Measurements from ENCODE around the gene ARHGEF19. TPM values are rescaled to one million over a fixed set of nuclear protein-coding genes. Genes with fewer than 3 reads are reported as not detected.
A peak's percentile ranks its signal among the peaks of the same experiment; 100 is the strongest.

The ARHGEF19 gene
- total and polyA plus RNA-seq, 9 of the 15 experiments (the other 6 are each of a cell fraction or from before 2014, with no cell fraction given): 0.73 to 21.0 (median 5.2) TPM

DNA sequence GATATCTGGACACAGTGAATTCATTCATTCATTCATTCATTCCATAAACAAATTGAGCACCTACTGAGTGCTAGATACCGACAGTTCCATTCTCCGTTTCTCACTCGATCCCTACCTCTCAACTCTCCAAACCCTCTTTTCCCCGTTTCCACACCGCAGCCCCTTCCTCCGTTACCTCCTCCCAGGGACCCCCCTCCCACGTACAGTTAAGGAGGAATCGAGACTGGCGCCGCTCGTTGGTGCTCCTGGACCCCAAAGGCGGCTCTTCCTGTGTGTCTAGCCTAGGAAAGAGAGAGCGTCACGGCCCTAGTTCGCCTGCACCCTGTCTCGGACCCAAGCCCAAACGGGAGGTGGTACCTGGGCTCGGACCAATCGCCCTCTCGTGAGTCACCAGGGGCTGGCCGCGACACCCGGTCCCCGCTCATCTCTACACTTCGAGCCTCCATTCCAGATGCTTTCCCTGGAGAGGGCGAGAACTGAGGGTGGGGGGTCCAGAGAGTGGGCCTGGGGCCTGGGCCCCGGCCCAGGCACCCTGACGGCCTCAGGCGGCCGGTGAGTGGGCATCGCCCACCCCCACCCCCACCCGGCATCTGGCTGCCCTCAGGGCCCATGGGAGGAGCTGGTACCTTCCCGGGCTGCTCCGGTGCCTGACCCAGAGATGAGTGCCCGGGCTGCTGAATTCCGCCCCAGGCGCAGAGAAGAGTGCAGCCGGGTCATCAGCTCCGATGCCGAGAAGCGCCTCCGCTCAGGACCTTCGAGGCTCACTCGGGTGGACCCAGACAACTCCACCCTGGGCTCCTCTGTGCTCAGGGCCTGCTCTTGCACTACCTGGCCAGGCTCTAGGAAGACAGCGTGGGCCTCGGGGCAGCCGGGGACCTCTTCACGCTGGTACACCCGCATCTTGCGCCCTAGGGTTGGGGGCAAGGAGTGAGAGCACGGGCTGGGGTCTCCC is 4.9 kb downstream of the ARHGEF19 start (continued):
- TF ChIP-seq, protein P1, sequence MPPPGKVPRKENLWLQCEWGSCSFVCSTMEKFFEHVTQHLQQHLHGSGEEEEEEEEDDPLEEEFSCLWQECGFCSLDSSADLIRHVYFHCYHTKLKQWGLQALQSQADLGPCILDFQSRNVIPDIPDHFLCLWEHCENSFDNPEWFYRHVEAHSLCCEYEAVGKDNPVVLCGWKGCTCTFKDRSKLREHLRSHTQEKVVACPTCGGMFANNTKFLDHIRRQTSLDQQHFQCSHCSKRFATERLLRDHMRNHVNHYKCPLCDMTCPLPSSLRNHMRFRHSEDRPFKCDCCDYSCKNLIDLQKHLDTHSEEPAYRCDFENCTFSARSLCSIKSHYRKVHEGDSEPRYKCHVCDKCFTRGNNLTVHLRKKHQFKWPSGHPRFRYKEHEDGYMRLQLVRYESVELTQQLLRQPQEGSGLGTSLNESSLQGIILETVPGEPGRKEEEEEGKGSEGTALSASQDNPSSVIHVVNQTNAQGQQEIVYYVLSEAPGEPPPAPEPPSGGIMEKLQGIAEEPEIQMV (tag; conservative IDR thresholded peaks at IDR 0.05; ENCODE audit: low read depth): no peak
- TF ChIP-seq KLF13 (tag; IDR thresholded peaks at IDR 0.05; ENCODE audit: borderline replicate concordance, low read depth) (no peak), ZEB2 (IDR thresholded peaks at IDR 0.05) (no peak), HNRNPLL (IDR thresholded peaks at IDR 0.05; ENCODE audit: low read depth, low read length, poor library complexity, severe bottlenecking) (no peak), ZNF282 (CRISPR knock-in tag; IDR thresholded peaks at IDR 0.05) (no peak), RBM39 (optimal IDR thresholded peaks at IDR 0.05; ENCODE audit: low read depth, low read length) (no peak), E2F3 (CRISPR knock-in tag; IDR thresholded peaks at IDR 0.05) (no peak), SMARCC2 (IDR thresholded peaks at IDR 0.05; ENCODE audit: low read depth) (0 out of 2 replicates have a peak, but pooled peaks have one; percentile 26), WHSC1 (IDR thresholded peaks at IDR 0.05; ENCODE audit: low read length) (no peak), ZNF561 (CRISPR knock-in tag; conservative IDR thresholded peaks at IDR 0.05) (no peak), ZNF347 (CRISPR knock-in tag; IDR thresholded peaks at IDR 0.05; ENCODE audit: low read depth) (no peak), BRF1 (IDR thresholded peaks at IDR 0.05; ENCODE audit: borderline replicate concordance, extremely low read depth, insufficient read length) (no peak), ZNF124 (CRISPR knock-in tag; IDR thresholded peaks at IDR 0.05) (no peak; the same call in 1 of the 2 replicates)
- TF ChIP-seq, protein P2, sequence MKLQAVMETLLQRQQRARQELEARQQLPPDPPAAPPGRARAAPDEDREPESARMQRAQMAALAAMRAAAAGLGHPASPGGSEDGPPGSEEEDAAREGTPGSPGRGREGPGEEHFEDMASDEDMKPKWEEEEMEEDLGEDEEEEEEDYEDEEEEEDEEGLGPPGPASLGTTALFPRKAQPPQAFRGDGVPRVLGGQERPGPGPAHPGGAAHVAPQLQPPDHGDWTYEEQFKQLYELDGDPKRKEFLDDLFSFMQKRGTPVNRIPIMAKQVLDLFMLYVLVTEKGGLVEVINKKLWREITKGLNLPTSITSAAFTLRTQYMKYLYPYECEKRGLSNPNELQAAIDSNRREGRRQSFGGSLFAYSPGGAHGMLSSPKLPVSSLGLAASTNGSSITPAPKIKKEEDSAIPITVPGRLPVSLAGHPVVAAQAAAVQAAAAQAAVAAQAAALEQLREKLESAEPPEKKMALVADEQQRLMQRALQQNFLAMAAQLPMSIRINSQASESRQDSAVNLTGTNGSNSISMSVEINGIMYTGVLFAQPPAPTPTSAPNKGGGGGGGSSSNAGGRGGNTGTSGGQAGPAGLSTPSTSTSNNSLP (IDR thresholded peaks at IDR 0.05; ENCODE audit: borderline replicate concordance, low read depth, low read length): no peak
- TF ChIP-seq, protein P3, sequence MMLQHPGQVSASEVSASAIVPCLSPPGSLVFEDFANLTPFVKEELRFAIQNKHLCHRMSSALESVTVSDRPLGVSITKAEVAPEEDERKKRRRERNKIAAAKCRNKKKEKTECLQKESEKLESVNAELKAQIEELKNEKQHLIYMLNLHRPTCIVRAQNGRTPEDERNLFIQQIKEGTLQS (IDR thresholded peaks at IDR 0.05): 0 out of 2 replicates have a peak, but pooled peaks have one; percentile 36
- TF ChIP-seq, protein P3 (CRISPR knock-in tag; conservative IDR thresholded peaks at IDR 0.05): no peak
- TF ChIP-seq, protein P4, sequence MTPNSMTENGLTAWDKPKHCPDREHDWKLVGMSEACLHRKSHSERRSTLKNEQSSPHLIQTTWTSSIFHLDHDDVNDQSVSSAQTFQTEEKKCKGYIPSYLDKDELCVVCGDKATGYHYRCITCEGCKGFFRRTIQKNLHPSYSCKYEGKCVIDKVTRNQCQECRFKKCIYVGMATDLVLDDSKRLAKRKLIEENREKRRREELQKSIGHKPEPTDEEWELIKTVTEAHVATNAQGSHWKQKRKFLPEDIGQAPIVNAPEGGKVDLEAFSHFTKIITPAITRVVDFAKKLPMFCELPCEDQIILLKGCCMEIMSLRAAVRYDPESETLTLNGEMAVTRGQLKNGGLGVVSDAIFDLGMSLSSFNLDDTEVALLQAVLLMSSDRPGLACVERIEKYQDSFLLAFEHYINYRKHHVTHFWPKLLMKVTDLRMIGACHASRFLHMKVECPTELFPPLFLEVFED (CRISPR knock-in tag; conservative IDR thresholded peaks at IDR 0.05): 0 out of 2 replicates have a peak, but pooled peaks have one; percentile 82
- TF ChIP-seq, protein P5, sequence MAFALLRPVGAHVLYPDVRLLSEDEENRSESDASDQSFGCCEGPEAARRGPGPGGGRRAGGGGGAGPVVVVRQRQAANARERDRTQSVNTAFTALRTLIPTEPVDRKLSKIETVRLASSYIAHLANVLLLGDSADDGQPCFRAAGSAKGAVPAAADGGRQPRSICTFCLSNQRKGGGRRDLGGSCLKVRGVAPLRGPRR (CRISPR knock-in tag; IDR thresholded peaks at IDR 0.05): no peak
- TF ChIP-seq, protein P6, sequence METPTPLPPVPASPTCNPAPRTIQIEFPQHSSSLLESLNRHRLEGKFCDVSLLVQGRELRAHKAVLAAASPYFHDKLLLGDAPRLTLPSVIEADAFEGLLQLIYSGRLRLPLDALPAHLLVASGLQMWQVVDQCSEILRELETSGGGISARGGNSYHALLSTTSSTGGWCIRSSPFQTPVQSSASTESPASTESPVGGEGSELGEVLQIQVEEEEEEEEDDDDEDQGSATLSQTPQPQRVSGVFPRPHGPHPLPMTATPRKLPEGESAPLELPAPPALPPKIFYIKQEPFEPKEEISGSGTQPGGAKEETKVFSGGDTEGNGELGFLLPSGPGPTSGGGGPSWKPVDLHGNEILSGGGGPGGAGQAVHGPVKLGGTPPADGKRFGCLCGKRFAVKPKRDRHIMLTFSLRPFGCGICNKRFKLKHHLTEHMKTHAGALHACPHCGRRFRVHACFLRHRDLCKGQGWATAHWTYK (CRISPR knock-in tag; IDR thresholded peaks at IDR 0.05): no peak

Measured in K562 (cell line).